ENCODE data around the gene FBLN7.

- TF ChIP-seq EZH2 (IDR thresholded peaks at IDR 0.05; ENCODE audit: insufficient read depth, poor library complexity, severe bottlenecking): no peak
- no peak for TF ChIP-seq EZH2phosphoT487 (IDR thresholded peaks at IDR 0.05; ENCODE audit: insufficient read depth, low read depth)
These were observed 42.1 kb upstream of the FBLN7 start for GRCh38 chr2:112096098-112096497.
